GM12892 (cell line): ENCODE measurements around the gene ST6GALNAC5.

Source experiments
- POLR2AphosphoS5 ChIP-seq: IDR thresholded peaks from 2 replicates; pipeline ENCODE4 v1.6.1; 2011; ENCODE audit warnings: low read depth, low read length, control low read depth
- TAF1 ChIP-seq: IDR thresholded peaks from 2 replicates; pipeline ENCODE4 v1.6.1; 2011; ENCODE audit warnings: low read depth, mild to moderate bottlenecking, control low read depth, low read length, borderline replicate concordance

GRCh38 chr1:76949503-76949902 lies 82.2 kb downstream of the ST6GALNAC5 start:
- TF ChIP-seq POLR2AphosphoS5 (no peak), TAF1 (no peak)
